Right lobe of liver (tissue), 6 donors: Measurements from ENCODE around the gene RIPOR3. TPM values are rescaled to one million over a fixed set of nuclear protein-coding genes. Genes with fewer than 3 reads are reported as not detected.

Source experiments
- ATAC-seq, 4 donors: fragments of 200-7000 bp; cut with Tn5 transposase; one replicate each; pipeline ENCODE4 v1.9.1; 2020; ENCODE audit warnings: mild to moderate bottlenecking in 4 of 4, moderate library complexity in 4 of 4
- DNase-seq, 3 donors: peaks; one replicate each; pipeline ENCODE4 v3.0.0-alpha.2; 2020
- H3K27ac ChIP-seq, 3 donors: fragments of 200-600 bp; one replicate each; pipeline ENCODE4 v1.8.0; 2022
- H3K27me3 ChIP-seq, 2 donors: fragments of 200-600 bp; one replicate each; pipeline ENCODE4 v1.8.0; 2022
- H3K36me3 ChIP-seq, 4 donors: fragments of 200-600 bp; sonication (generic) in 1 of 4; one replicate each; pipeline versions ENCODE4 v1.5.1 to v1.8.0; 2017 to 2022; ENCODE audit warnings: control low read depth in 1 of 4
- H3K4me1 ChIP-seq, 4 donors: fragments of 200-600 bp; sonication (generic) in 1 of 4; one replicate each; pipeline versions ENCODE4 v1.5.1 to v1.8.0; 2017 to 2022; ENCODE audit warnings: control low read depth in 1 of 4
- H3K4me3 ChIP-seq, 3 donors: fragments of 200-600 bp; one replicate each; pipeline ENCODE4 v1.8.0; 2022
- H3K9me3 ChIP-seq, 4 donors: fragments of 200-600 bp; sonication (generic) in 1 of 4; one replicate each; pipeline versions ENCODE4 v1.5.1 to v1.8.0; 2017 to 2022; ENCODE audit warnings: control low read depth in 1 of 4
- POLR2A ChIP-seq: fragments of 450-650 bp; IDR thresholded peaks from one replicate; pipeline ENCODE4 v1.6.1; 2017; ENCODE audit warnings: antibody characterized with exemption, mild to moderate bottlenecking
- WGBS: methylation state at CpG from one replicate; pipeline ENCODE4 v1.1.6; 2018; ENCODE audit warnings: low coverage, low lambda C conversion rate; ENCODE audit not compliant: insufficient coverage; ENCODE audit errors: missing lambda C conversion rate; 5-methylcytosine and 5-hydroxymethylcytosine counted together
- intact Hi-C, 2 donors: fragments of 100-400 bp; cut with DNase I; formaldehyde crosslinking; loops; one replicate each; pipeline versions ENCODE4 v1.11.2 to v1.14.1; 2022
- total RNA-seq, 6 experiments: library from RNA; depleted of rRNA in 2 of 6; stranded (reverse); fragments of >200 nt in 2 of 6; fragmentation: NEBNext Ultra II Directional in 3 of 6; extraction: Animal tissue kit (Norgen Biotek cat#: 25700) in 3 of 6; gene quantifications; one replicate each; pipeline versions ENCODE4 v1.1.0 to v1.2.4, GENCODE V29; 2016 to 2023
- TF ChIP-seq, protein P1 (sequence below), 4 donors: fragments of 200-600 bp in 3 of 4; fragments of 450-650 bp in 1 of 4; IDR thresholded peaks; one replicate each; pipeline versions ENCODE4 v1.5.1 to v1.8.0; 2016 to 2022; ENCODE audit warnings: antibody characterized with exemption in 4 of 4, mild to moderate bottlenecking in 2 of 4
- donor health status: DM: no; HTN: yes; CAD: no.
- donor health status: DM: no; HTN: no; CAD: no.
- donor health status: DM: no; HTN: no; CAD: no.
- donor health status: DM: no; HTN: yes; CAD: no.
- donor health status: DM: no; HTN: yes; CAD: no.

The RIPOR3 gene
- total RNA-seq, 6 experiments from 2014 or later: 4.8 to 13.8 (median 8.9) TPM

DNA sequence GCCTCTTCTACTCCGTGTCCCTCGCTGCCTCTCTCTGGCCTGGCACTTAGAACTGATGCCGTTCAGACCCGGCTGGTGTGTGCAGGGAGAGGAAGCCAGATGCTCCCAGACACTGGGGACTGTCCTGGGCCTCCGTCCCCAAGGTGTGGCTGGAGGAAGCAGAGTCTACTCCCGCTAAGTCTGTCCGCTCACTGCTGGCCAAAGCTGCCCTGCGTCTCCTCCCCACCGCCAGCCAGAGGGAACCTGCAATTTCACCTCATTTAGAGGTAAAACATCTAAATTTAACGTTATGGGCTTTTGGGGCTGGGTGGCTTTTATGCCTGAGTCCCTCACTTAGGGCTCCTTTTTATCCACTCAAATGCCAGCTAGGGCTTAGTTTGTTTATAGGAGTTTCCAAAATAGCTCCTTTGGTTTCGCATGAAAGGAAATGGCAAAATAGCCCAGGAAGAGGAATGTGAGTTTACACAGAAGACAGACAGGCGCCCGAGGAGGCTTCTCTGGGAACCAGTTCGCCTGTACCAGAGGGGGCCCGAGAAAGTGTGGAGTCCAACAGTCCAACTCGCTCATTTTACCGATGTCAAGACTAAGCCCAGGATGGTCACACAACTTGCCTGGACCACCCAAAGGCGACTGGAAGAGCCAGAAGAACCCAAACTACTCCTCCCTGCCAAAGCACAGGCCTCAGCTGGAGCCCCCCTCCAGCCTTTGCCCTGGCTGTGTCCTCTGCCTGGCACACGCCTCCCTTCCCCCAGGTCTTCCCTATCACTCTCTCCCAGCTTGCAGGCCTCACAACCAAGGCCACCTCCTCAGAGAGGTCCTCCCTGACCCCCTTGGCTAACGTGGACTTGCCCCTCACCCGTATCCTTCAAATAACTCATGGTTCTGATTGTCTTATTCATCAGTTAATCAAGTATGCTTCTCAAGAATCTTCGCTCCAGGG, 54.5 kb downstream of the RIPOR3 start:
- ATAC-seq (peak in 2 of 4 donors; percentile 2 to 6), DNase-seq (no peak)
- peaks cover 0 to 9% (median 0%) of the 10 kb centered on the region in 4 donors for H3K4me1 ChIP-seq
- H3K9me3 ChIP-seq: no peaks in the 10 kb centered on the region
- H3K4me3 ChIP-seq: no peak overlapping the region
- no peaks in the 10 kb centered on the region for H3K27me3 ChIP-seq
- H3K36me3 ChIP-seq: no peaks in the 10 kb centered on the region
- TF ChIP-seq POLR2A: no peak
- TF ChIP-seq, protein P1, sequence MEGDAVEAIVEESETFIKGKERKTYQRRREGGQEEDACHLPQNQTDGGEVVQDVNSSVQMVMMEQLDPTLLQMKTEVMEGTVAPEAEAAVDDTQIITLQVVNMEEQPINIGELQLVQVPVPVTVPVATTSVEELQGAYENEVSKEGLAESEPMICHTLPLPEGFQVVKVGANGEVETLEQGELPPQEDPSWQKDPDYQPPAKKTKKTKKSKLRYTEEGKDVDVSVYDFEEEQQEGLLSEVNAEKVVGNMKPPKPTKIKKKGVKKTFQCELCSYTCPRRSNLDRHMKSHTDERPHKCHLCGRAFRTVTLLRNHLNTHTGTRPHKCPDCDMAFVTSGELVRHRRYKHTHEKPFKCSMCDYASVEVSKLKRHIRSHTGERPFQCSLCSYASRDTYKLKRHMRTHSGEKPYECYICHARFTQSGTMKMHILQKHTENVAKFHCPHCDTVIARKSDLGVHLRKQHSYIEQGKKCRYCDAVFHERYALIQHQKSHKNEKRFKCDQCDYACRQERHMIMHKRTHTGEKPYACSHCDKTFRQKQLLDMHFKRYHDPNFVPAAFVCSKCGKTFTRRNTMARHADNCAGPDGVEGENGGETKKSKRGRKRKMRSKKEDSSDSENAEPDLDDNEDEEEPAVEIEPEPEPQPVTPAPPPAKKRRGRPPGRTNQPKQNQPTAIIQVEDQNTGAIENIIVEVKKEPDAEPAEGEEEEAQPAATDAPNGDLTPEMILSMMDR (IDR thresholded peaks at IDR 0.05): no peak
- WGBS: 63% methylated on average over 14 of the region's 22 CpGs
- intact Hi-C loops: no loop called here
- H3K27ac ChIP-seq: peak overlapping the region in 1 of 3 donors; percentile 24

DNA sequence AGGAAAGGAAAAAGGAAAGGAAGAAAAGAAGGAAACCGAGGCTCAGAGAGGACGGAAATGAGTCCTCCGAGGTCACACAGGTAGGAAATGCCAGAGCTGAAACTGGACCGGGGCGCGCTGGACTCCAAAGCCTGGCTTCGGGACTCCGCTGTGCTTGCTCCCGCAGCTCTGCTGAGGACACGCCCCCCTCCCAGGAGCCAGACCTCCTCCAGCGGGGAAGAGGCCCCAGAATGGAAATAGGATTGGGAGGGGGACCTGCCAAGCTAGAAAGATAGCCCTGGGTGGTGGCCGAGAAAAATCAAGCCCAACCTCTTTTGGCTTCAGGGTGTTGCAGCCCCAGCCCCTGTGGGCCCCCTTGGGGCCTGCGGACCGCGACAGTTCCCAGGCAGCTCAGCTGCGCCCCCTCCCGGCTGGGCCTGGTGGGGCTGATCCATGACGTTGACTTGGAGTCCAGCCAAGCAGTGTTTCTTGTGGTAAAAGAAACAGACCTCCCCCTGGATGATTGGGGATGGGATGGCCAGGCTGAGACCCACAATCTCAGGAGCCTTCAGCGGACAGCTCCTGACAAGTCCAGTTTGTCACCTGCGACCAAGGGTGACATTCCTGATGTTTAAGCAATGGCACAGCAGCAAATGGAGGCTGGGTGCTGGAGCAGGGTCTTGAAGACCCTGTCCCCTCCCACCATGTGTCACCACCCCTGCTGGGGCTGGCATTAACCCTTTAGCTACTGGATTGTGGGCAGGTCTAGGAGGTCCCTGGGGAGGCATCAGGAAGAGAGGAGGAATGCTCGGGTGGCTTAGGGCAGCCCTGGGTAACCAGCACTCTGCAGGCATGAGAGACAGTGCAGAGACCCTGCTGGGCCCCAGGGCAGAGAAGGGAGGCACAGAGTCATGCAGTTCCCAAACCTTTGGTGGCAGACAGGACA, 55.4 kb downstream of the RIPOR3 start:
- 16% methylated on average over 18 of the region's 21 CpGs for WGBS
- intact Hi-C loops: no loop called here
- ATAC-seq (peak; percentile 83 to 93 (median 86)), DNase-seq (peak; percentile 70 to 79 (median 71))
- TF ChIP-seq, protein P1 (IDR thresholded peaks at IDR 0.05): peak; percentile 93 to 99 (median 98)
- no peak for TF ChIP-seq POLR2A
- H3K9me3 ChIP-seq: no peaks in the 10 kb centered on the region
- no peak overlapping the region for H3K27ac ChIP-seq
- peaks cover 0 to 9% (median 0%) of the 10 kb centered on the region in 4 donors for H3K4me1 ChIP-seq
- H3K27me3 ChIP-seq: no peaks in the 10 kb centered on the region
- peak overlapping the region; percentile 17 to 41 (median 38) for H3K4me3 ChIP-seq
- no peaks in the 10 kb centered on the region for H3K36me3 ChIP-seq

DNA sequence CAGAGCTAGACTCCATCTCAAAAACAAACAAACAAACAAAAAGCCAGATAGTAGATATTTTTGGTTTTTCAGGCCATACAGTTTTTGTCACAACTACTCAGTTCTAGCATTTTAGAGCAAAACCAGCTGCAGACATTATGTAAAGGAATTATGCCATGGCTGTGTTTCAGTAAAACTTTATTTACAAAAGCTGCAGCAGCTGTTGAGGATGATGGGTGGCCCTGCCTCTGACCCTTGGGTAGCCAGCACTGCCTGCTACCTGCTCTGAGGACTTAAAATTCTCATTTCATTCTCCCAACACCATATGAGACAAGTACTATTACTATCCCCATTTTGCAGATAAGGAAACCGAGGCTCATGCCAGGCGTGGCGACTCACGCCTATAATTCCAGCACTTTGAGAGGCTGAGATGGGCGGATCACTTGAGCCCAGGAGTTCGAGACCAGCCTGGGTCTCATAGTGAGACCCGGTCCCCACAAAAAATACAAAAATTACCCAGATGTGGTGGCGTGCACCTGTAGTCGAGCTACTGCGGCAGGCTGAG, 56.3 kb downstream of the RIPOR3 start:
- intact Hi-C loops: no loop called here
- 81% methylated on average over 6 of the region's 10 CpGs for WGBS
- no peaks in the 10 kb centered on the region for H3K36me3 ChIP-seq

DNA sequence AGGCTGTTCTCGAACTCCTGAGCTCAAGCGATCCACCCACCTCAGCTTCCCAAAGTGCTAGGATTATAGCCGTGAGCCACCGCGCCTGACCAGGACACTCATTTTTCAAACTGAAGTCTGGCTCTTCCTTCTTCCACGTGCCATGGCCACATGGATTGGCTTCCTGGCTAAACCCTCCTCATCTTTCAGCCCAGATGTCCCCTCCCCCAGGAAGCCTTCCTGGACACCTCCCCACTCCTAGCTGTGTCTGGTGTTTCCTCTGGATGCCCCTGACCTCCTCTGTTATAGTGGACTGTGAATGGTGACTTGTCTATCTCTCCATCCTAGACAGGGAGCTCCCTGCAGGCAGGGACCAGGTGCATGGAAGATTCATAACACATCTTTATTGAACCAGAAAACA, 57.2 kb downstream of the RIPOR3 start:
- H3K27me3 ChIP-seq: no peaks in the 10 kb centered on the region
- DNase-seq (no peak), ATAC-seq (no peak)
- intact Hi-C loops: no loop called here
- H3K4me1 ChIP-seq: peaks cover 0 to 9% (median 0%) of the 10 kb centered on the region in 4 donors
- H3K36me3 ChIP-seq: no peaks in the 10 kb centered on the region
- no peaks in the 10 kb centered on the region for H3K9me3 ChIP-seq
- 85% methylated on average over 6 of the region's 6 CpGs for WGBS
- H3K27ac ChIP-seq: no peak overlapping the region
- TF ChIP-seq, protein P1 (IDR thresholded peaks at IDR 0.05): no peak
- no peak for TF ChIP-seq POLR2A
- no peak overlapping the region for H3K4me3 ChIP-seq

More for the DNA sequence above, 56.3 kb downstream of the RIPOR3 start:
- H3K27ac ChIP-seq: no peak overlapping the region
- no peak for DNase-seq
- TF ChIP-seq POLR2A: no peak
- TF ChIP-seq, protein P1 (IDR thresholded peaks at IDR 0.05): no peak
- no peaks in the 10 kb centered on the region for H3K9me3 ChIP-seq
- no peak overlapping the region for H3K4me3 ChIP-seq
- no peak for ATAC-seq
- no peaks in the 10 kb centered on the region for H3K27me3 ChIP-seq
- H3K4me1 ChIP-seq: peaks cover 0 to 9% (median 0%) of the 10 kb centered on the region in 4 donors
